Heart right ventricle (tissue), 16 donors: ENCODE data around the gene DGKI. TPM values are rescaled to one million over a fixed set of nuclear protein-coding genes. Genes with fewer than 3 reads are reported as not detected.

Experiments
- ATAC-seq, 8 donors: fragments of 200-7000 bp; cut with Tn5 transposase; one replicate each; pipeline ENCODE4 v1.9.1; 2020; ENCODE audit warnings: mild to moderate bottlenecking in 8 of 8, moderate library complexity in 8 of 8, moderate number of reproducible peaks in 1 of 8
- DNase-seq, 2 donors: peaks; one replicate each; pipeline ENCODE4 v3.0.0-alpha.2; 2020
- H3K27ac ChIP-seq, 10 donors: fragments of 200-600 bp; sonication (generic) in 2 of 10; one replicate each; pipeline versions ENCODE4 v1.5.0 to v1.8.0; 2020 to 2022; ENCODE audit warnings: mild to moderate bottlenecking in 3 of 10
- H3K27me3 ChIP-seq, 7 donors: fragments of 200-600 bp; one replicate each; pipeline ENCODE4 v1.8.0; 2021 to 2022; ENCODE audit warnings: mild to moderate bottlenecking in 2 of 7
- H3K36me3 ChIP-seq, 9 donors: fragments of 200-600 bp; sonication (generic) in 1 of 9; one replicate each; pipeline versions ENCODE4 v1.5.0 to v1.8.0; 2020 to 2022; ENCODE audit warnings: mild to moderate bottlenecking in 2 of 9
- H3K4me1 ChIP-seq, 9 donors: fragments of 200-600 bp; sonication (generic) in 1 of 9; one replicate each; pipeline versions ENCODE4 v1.5.0 to v1.8.0; 2020 to 2022; ENCODE audit warnings: mild to moderate bottlenecking in 4 of 9
- H3K4me3 ChIP-seq, 10 donors: fragments of 200-600 bp; sonication (generic) in 2 of 10; one replicate each; pipeline versions ENCODE4 v1.5.0 to v1.8.0; 2020 to 2022; ENCODE audit warnings: mild to moderate bottlenecking in 7 of 10, moderate library complexity in 2 of 10
- H3K9me3 ChIP-seq, 11 donors: fragments of 200-600 bp in 10 of 11; sonication (generic) in 2 of 11; one replicate each; pipeline versions ENCODE4 v1.5.0 to v1.8.0; 2013 to 2022; ENCODE audit warnings: mild to moderate bottlenecking in 2 of 11, control low read depth in 1 of 11, moderate library complexity in 1 of 11
- CTCF ChIP-seq, 9 donors: fragments of 200-600 bp; sonication (generic) in 2 of 9; IDR thresholded peaks; one replicate each; pipeline versions ENCODE4 v1.5.0 to v1.8.0; 2021 to 2022; ENCODE audit warnings: antibody characterized with exemption in 9 of 9, mild to moderate bottlenecking in 5 of 9, moderate library complexity in 1 of 9
- WGBS, 2 donors: extraction: QIAGEN DNeasy Blood & Tissue Kit; methylation state at CpG; one replicate each; pipeline ENCODE4 v1.1.7; 2013; ENCODE audit warnings: inconsistent platforms in 1 of 2; 5-methylcytosine and 5-hydroxymethylcytosine counted together
- intact Hi-C, 10 donors: fragments of 100-400 bp; cut with DNase I; formaldehyde crosslinking; loops; one replicate each; pipeline versions ENCODE4 v1.11.1 to v1.14.2; 2022
- polyA plus RNA-seq, 2 donors: library from polyadenylated mRNA; stranded (reverse); fragments of 200-250 nt; gene quantifications; one replicate each; pipeline ENCODE4 v1.2.3, GENCODE V29; 2013
- total RNA-seq, 10 donors: library from RNA; stranded (reverse); fragmentation: NEBNext Ultra II Directional in 3 of 10; extraction: Animal tissue kit (Norgen Biotek cat#: 25700) in 3 of 10; gene quantifications; one replicate each; pipeline versions ENCODE4 v1.2.1 to v1.2.4, GENCODE V29; 2021 to 2023
- donor health status: Arrhythmogenic right ventricular cardiomyopathy.
- donor health status: ischemic (EF 13 %, LVEDD 7.1; RV severe dilation, severe dysfunction).
- donor health status: healthy with polysubstance abuse.
- donor health status: DM: no; HTN: yes; CAD: no.
- donor health status: DM: no; HTN: no; CAD: no.
- donor health status: ischemic (EF 25% LVEDD 6.9; RV normal size, moderate dysfunction).
- donor health status: ischemic (EF 25% LVEDD 5.7; RV mildly dilated, moderate dysfunction).
- donor health status: healthy.
- donor health status: DM: yes; HTN: yes; CAD: no.
- donor health status: Ischemic cardiomyopathy.
- donor health status: ischemic (EF 35%, LVEDD 5.7; RV mildly dilated, moderate dysfunction).
- donor health status: nonischemic (EF 11% LVEDD 7.7; RV severe dilation, severe dysfunction).
- donor health status: DM: yes; HTN: yes; CAD: no.
- donor health status: PGD.
- donor health status: ischemic (EF 29% LVEDD 5.4; RV normal size, mild dysfunction).
- donor health status: nonischemic (EF 23%, LVEDD 6.1; RV moderate dilation, normal function).

The DGKI gene
- total and polyA plus RNA-seq, 12 donors, result 0.16 to 2.6 (median 1.2) TPM

DNA sequence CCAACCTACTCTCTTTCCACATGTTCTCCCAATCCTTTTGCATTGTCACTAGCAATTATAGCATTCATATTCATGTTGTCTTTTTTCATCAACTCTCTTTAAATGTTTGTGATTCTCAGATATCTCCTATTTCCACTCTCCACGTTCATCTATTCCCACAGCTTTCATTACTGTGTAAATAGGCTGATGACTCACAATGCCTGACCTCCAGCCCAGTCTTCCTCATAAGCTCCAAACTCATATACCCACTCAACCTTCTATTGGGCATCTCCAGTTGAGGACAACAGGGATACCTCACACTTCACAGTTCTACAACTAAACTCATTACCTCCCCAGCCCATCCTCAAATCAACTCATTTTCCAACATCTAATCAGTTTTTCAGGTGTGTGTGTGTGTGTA lies 194.1 kb downstream of the DGKI start:
- no peak for DNase-seq
- WGBS, 2 donors, result 58 to 74% methylated on average over 1 of the region's 1 CpG
- ATAC-seq, result no peak
- no peaks in the 10 kb centered on the region for H3K27me3 ChIP-seq
- peaks cover 0 to 23% (median 14%) of the 10 kb centered on the region in 9 donors for H3K4me1 ChIP-seq
- H3K4me3 ChIP-seq, result no peak overlapping the region
- TF ChIP-seq CTCF (IDR thresholded peaks at IDR 0.05), result no peak
- intact Hi-C loops, result loop anchor here in 4 of 10 donors (5.0 to 10.0 kb wide), 4 partner anchors 132 to 362 kb away; partner anchors contain the start of gene CREB3L2 (in 1 of the 4)
- H3K36me3 ChIP-seq, result no peaks in the 10 kb centered on the region
- H3K27ac ChIP-seq, result no peak overlapping the region
- H3K9me3 ChIP-seq, result no peaks in the 10 kb centered on the region

- intact Hi-C loops, result loop anchor here in 1 of 10 donors (10.0 kb wide), 1 partner anchor 187 kb away; no protein-coding TSS in a partner anchor
- no peak for ATAC-seq
- Histone ChIP-seq H3K27me3 (peaks cover 0 to 4% (median 0%) of the 10 kb centered on the region in 7 donors), H3K9me3 (no peaks in the 10 kb centered on the region), H3K4me3 (no peak overlapping the region), H3K36me3 (no peaks in the 10 kb centered on the region), H3K4me1 (no peaks in the 10 kb centered on the region), H3K27ac (no peak overlapping the region)
- TF ChIP-seq CTCF (IDR thresholded peaks at IDR 0.05), result no peak
- DNase-seq, result no peak
- 90 to 91% methylated on average over 3 of the region's 3 CpGs for WGBS, 2 donors
Measured at GRCh38 chr7:137647905-137648565, 198.7 kb downstream of the DGKI start.

- H3K9me3 ChIP-seq, result no peaks in the 10 kb centered on the region
- H3K27ac ChIP-seq, result no peak overlapping the region
- WGBS, 2 donors, result 70 to 83% methylated on average over 2 of the region's 2 CpGs
- ATAC-seq, result no peak
- H3K4me1 ChIP-seq, result no peaks in the 10 kb centered on the region
- no peak for TF ChIP-seq CTCF (IDR thresholded peaks at IDR 0.05)
- H3K36me3 ChIP-seq, result no peaks in the 10 kb centered on the region
- DNase-seq, result no peak
- peaks cover 0 to 4% (median 0%) of the 10 kb centered on the region in 7 donors for H3K27me3 ChIP-seq
- H3K4me3 ChIP-seq, result no peak overlapping the region
- intact Hi-C loops, result loop anchor here in 1 of 10 donors (10.0 kb wide), 1 partner anchor 192 kb away; no protein-coding TSS in a partner anchor
Measured at GRCh38 chr7:137642472-137642871, 204.3 kb downstream of the DGKI start.

GRCh38 chr7:137642031-137642430 lies 204.7 kb downstream of the DGKI start:
- no peak for TF ChIP-seq CTCF (IDR thresholded peaks at IDR 0.05)
- Histone ChIP-seq H3K27ac (no peak overlapping the region), H3K9me3 (no peaks in the 10 kb centered on the region), H3K4me1 (no peaks in the 10 kb centered on the region), H3K27me3 (peaks cover 0 to 4% (median 0%) of the 10 kb centered on the region in 7 donors), H3K36me3 (no peaks in the 10 kb centered on the region), H3K4me3 (no peak overlapping the region)
- ATAC-seq (no peak), DNase-seq (no peak)
- intact Hi-C loops, result loop anchor here in 1 of 10 donors (10.0 kb wide), 1 partner anchor 193 kb away; no protein-coding TSS in a partner anchor
